AG08395 (cell line): ENCODE measurements around the gene GPR37L1.
A peak's percentile ranks its signal among the peaks of the same experiment; 100 is the strongest.

ENCODE experiments used
- DNase-seq: peaks from one replicate; pipeline ENCODE4 v3.0.0; 2012; ENCODE audit warnings: mixed read lengths, low spot score

Gene GPR37L1, protein sequence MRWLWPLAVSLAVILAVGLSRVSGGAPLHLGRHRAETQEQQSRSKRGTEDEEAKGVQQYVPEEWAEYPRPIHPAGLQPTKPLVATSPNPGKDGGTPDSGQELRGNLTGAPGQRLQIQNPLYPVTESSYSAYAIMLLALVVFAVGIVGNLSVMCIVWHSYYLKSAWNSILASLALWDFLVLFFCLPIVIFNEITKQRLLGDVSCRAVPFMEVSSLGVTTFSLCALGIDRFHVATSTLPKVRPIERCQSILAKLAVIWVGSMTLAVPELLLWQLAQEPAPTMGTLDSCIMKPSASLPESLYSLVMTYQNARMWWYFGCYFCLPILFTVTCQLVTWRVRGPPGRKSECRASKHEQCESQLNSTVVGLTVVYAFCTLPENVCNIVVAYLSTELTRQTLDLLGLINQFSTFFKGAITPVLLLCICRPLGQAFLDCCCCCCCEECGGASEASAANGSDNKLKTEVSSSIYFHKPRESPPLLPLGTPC

DNA sequence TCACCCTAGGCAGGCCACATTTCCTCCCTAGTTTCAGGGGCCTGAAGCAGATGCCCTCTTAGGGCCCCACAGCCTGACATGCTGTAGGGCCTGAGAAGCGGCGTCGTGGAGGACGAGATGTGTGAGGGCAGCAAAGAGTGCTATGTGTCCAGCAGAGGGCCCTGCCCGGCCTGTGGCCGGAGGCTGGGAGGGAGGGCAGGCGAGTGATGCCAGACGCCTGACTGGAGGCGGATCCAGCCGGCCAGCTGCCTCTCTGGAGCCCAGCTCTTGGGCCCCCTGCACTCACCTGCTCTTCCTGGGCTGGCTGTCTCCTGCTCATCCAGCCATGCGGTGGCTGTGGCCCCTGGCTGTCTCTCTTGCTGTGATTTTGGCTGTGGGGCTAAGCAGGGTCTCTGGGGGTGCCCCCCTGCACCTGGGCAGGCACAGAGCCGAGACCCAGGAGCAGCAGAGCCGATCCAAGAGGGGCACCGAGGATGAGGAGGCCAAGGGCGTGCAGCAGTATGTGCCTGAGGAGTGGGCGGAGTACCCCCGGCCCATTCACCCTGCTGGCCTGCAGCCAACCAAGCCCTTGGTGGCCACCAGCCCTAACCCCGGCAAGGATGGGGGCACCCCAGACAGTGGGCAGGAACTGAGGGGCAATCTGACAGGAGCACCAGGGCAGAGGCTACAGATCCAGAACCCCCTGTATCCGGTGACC is at the start of gene GPR37L1:
Gene GPR37L1 (plus strand): TSS at position 279 of the 697 bp plus-strand sequence. CDS start 47 bp downstream, at position 326.
- peak; percentile 76 for DNase-seq

DNA sequence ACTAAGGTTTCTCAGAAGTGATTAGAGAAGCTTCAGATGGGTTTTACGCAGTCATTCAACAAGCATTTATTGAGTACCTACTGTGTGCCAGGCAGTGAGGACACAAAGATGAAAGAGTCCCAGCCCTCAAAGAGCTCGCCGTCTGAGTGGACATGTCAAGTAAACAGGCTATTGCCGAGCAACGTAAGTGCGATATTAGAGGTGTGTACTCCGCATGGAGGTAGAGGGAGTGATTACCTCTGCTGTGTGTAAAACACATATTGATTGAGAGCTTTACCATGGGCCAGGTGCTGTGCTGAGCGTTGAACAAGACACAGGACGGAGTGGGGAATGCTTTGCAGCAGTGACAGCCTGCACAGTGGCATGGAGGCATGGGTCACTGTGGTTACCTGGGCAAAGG is 49.5 kb upstream of the GPR37L1 start:
- no peak for DNase-seq

DNA sequence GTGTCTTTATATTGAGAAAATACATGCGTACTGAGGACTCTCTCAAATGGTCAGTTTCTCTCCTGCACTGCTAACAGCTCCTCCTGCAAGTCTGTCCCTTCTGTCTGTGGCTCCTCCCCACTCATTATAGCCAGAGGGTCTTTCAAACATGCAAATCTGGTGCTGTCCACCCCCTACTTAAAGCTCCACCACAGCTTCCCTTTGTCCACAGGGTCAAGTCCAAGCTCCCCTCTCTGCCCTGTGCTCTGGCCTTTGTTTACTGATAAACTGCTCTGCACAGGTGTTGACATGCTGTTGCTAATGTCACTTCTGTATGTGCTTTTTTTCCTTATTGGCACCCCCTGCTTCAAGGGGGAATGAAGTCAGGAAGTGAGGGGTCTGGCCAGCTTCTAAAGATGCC is 47.7 kb upstream of the GPR37L1 start:
- no peak for DNase-seq

DNA sequence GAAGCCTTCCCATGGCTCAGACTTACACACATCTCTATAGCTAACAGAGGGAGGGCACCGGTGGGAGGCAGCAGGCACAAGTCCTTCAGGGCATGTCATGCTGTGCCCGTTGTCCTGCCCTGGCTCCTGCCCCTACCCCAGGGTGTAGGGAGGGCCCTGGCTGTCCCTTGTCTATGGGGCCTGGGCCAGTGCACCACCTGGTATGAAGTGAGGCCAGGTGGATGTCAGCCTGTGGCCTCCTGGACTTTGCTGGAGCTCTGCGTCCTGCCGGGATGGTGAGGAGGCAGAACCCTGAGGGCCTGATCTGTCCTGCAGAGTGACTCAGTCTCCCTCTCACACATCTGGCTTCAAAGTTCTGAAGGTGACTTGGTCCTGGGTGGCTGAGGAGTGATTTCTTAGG is 47.3 kb upstream of the GPR37L1 start:
- no peak for DNase-seq

DNA sequence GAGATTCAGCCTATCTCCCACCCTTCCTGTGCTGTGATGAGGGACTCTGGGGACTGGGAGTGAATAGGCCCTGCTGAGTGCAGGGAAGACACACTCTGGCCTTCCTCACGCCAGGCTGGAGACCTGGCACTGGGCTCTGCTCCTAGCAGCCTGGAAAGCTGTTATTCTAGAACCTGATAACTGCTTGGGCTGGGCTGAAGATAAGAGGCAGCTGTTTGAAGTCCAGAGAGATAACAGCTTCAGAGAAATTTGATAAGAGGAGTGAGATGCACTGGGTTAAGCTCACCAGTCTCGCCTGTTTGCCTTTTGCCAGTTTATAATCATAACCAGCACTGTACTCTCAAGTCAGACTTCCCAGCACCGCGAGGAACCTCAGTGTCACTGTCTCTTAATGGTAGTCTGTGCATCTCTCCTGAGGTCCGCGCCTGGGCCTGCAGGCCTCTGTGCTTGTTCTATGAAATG is 46.6 kb upstream of the GPR37L1 start:
- DNase-seq = no peak

DNA sequence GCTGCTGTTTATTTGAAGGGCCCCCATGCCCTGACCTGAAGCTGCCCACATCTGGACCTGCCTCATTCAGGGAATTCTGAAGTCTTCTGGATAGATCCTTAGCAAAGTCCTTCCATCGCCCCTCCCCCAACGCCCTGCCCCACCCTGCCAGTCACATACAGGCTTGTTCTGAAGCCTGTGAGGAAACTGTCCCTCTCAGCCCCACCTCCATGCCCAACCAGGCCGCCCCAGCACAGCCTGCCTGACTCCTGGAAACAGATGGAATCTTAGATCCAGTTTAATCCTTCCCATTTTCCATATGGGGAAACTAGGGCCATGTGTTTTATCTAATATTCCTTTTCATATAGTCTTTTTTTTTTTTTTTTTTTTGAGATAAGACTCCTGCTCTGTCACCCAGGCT is 44.5 kb upstream of the GPR37L1 start:
- no peak for DNase-seq

DNA sequence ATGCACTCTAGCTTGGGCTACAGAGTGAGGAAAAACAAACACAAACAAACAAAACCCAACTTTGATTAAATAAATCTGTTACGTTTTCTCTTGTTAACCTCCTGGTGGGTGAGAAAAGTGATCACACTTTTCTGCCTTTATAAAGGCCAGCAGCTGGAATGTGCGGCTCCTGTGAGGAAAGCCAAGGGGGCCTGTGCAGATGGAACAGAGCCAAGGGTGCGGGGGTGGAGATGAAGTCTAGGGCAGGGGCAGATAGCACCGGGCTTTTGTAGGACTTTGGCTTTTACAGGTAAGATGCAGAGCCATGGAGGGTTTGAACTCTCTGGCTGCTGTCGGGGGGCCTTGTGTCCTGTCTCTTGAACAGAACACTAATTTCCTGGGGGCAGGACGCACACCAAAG is 40.7 kb upstream of the GPR37L1 start:
- no peak for DNase-seq

DNA sequence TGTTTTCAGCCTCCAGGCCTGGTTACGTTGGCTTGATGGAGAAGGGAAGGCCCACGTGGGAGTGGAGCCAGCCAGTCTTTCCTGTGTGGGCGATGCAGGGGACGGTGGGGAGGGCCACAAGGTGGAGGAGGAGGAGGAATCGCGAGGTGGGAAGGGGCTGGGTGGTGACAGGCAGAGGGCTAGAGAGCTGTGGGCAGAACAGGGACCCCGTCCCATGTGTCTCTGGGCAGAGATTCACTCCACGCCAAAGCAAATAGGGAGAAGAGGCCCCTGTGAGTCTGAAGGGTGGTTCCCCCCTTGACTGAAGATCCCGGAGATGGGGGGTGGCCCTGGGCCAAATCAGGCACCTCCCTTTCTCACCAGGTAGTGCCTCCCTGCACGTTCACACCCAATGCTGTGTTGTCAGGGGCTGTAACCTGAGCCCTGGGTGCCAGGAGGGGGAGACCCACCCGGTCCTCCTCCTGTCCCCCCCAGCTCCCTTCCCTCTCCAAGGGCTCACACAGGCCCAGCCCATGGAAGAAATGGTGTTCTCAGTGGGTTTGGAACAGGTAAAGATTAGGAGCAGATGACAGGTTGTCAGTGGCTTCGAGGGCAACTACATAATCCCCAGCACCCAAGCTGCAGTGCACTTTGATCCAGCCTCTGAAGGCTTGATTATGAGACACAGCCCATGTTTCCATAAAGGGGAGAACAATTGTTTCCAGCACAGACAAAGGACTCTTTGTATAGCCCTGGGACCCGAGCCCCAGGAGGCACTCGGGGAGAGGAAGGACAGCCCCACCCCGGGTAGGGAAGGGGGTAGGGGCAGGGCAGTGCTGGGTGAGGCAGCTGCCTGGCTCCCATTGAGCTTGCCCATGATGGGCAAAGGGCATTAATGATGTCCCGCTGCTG is 37.7 kb upstream of the GPR37L1 start:
- no peak for DNase-seq

DNA sequence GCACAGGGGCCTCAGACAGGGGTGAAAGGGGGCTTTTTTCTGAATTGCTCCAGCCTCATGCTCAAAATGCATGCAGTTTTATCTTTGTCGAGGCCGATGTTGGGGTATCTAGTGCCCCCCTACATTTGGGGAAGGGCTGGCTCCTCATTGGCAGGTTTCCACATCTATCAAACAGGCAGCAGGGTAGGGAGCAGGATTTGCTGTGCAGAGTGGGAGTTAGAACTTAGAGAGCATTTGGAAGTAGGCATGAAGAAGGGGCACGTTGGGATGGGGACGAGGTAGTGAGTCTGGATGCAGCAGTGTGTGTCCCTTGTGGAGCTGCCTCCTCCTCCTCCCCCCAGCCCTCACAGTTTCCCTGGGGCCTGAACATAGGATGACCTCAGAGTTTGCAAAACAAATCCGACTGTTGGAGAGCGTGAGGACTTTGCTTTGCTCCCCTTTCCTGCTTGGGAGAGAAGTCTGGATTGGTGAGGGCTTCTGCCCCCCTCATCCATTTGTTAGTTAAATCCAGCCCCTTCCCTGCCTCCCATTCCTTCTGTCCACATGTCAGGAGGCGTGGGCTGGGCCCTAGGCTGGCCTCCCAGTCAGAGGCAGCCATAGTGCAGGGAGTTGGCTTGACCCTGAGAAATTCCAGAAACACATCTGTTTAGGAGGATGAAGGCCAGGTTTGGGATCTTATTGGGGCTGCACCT is 36.9 kb upstream of the GPR37L1 start:
- no peak for DNase-seq

DNA sequence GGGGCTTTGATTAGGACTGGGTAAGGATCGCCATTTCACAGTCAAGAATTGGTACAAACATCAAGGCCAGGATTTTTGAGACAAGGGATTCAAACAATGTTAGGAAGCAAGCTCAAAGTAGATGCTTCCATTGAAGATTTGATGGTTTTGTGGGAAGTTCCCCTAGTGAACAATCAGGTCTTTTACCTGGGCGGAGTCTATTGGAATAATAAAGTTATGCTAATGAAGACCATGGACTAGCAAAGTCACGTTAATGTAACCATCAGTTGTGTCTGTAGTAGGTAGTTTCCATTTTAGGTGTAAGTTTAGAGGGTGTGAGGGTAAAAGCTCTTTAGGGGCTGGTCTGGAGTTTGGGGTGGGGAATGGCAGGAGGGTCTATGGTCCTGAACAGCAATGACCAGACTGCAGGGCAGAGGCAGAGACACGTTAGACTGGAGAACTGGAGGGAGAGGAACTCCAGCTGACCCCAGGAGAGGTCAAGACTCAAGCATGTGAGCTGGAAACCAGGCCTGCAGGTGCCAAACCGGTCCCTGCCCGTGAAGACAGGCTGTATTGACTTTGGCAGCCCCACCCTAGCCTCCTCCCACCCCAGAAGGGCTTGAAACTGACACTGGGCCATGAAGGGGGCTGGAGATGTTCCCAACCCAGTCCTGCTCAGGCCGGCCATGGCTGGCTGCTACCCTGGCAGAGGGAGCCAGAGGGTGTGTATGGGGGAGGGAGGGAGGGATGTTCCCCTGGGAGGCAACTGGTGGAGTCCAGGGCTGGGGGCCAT is 36.0 kb upstream of the GPR37L1 start:
- no peak for DNase-seq

DNA sequence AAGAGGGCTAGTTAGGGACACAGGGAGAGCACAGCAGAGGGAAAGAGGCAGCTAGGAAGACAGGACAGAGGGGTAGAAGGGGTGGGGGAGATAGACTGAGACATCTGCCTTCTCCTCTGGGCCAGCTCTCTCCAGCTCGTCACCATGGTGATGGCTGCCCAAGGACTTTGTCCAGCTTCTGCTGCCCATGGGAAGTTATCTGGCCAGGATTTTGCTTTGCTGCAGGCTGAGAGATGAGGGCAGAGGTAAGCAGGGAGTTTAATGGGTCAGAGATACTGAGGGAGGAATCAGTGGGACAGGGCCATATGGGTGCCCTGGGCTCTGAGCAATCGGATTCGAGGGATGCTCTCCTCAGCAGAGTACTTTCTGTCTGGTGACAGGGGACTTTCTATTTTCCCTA is 34.5 kb upstream of the GPR37L1 start:
- DNase-seq = no peak

DNA sequence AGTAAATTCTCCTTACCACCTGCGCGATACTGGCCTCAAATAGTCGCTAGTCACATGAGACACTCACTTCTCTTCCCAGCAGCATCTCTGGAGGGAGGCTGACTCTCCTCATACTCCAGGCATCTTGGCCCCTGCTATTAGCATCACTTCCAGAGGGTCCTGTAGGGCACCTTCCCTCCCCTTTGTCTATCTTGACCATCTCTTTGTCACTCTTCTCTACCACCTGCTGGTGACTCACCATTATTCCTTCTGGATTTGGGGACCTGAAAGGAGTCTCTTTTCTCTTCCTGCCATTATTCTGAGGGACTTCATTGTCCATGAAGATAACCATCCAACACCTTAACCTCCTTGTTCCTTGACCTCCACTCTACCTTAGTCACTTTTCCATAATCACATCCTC is 31.7 kb upstream of the GPR37L1 start:
- DNase-seq = no peak

DNA sequence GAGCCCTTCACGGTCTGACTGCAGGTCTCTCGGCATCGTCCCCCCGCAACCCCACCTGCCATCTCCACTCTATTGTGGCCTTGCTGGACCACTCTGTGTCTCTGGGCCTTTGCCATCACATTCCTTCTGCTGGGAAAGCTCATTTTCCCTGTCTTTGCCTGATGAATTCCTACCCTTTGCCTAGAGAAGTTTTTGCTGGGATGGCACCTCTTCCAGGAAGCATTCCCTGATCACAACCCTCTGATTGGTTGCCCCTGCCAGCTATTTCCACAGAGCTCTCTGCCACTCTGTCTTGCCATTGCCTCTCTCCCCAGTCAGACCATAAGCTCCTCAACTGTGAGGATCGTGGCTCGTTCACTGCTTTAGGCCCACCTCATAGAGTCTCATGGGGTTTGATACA is 28.9 kb upstream of the GPR37L1 start:
- DNase-seq = no peak

DNA sequence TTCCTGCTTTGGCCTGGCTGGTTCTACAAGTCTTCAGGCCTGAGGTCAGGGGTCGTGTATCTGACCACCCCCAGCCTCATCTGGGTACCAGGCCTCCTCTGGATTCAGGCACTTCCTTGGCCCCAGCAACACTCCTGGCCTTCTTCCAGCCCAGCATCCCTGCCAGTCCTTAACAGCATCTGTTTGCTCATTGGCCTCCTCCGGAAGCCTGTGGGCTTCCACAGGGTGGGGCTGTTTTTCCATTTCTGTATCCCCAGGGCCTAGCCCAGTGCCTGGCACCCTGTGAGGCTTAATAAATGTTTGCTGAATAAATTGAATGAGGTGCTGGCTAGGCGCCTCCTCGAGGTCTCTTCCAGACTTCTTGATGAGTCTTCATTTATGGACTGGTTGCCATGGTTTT is 21.5 kb upstream of the GPR37L1 start:
- DNase-seq = no peak

DNA sequence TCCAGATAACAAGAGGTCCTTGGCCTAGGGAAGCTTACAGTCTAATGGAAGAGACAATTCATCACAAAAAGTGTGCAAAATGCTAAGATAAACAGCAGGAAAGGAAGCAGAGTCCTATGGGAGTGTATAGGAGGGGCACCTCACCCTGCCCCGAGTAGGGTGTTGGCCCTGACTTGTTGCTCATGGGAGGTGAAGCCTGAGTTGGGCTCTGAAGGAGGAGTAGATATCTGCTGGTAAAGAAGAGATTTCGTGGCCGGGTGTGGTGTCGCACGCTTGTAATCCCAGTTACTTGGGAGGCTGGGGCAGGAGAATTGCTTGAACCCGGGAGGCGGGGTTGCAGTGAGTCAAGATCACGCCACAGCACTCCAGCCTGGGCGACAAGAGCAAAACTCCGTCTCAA is 18.6 kb upstream of the GPR37L1 start:
- no peak for DNase-seq

DNA sequence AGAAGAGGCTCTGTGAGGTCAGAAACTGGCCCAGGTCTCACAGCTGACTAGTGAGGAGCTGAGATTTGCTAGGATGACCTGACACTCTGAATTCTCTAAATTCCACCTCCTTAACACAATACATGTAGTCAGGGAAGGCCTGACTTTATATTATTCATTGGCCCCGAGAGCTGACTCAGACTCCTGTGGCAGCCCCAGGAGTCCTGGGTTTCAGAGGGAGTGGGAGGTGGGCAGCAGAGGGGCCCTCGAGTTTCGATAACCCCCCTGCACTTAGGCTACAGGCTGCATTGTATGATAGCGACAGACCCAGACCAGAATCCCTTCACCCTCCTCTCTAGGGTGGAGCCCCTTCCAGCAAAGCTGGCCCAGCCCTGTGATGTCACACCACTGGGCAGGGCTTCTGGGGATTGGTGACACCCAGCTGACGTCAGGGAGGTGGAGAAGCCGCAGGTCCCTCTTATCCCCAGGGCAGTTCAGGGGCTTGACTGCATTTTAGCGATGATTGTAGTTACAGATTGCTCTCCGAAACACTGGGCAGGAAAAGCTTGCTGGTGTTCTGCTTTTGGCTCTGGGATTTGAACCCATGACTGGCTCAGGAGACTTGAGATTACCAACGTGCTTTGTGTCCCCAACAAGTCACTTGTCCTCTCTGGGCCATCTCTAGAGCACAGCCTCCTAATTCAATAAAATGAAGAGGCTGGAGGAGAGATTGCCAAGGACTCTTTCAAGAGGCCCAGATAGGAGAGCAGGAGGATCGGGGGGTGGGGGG is 17.0 kb upstream of the GPR37L1 start:
- DNase-seq = peak; percentile 47

DNA sequence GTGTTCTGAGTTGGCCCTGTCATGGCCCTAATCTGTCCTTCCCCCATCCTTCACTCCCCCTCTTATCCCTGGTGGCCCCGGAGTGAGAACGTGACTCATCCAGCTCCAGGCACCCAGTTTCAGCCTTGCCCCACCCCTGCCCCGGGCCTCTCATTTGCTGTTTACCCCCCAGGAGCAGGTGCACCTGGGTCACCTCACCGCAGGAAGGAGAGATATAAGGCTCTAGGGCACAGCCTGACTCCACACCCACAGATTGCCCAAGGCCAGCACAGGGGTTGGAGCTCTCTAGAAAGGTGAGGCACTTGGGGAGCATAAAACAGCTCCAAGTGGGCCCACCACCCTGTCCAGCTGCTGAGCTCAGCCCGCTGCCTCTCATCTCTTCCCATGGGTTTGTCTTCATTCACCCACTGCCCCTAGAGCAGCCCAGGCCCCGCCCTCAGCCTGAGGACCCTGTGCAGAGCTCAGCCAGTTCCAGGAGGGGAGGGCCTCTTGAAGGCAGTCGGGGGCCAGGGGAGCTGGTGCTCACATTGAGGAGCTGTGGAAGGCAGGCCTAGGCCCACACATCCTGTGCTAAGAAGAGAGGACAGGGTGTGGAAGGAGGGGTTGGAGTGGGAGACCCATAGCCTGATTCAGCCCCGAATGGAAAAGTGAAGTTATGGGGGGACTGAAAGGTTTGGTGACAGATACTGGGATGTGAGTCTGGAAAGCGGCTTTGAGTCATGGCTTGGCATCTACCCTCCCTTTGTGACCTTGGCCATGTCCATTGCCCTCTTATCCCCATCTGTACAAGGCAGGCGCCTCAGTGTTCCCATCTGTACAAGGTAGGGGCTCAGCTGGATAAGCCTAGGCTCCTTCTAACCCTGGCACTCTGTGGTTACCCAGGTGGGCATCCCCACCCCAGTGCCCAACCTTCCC is 16.1 kb upstream of the GPR37L1 start:
- no peak for DNase-seq

DNA sequence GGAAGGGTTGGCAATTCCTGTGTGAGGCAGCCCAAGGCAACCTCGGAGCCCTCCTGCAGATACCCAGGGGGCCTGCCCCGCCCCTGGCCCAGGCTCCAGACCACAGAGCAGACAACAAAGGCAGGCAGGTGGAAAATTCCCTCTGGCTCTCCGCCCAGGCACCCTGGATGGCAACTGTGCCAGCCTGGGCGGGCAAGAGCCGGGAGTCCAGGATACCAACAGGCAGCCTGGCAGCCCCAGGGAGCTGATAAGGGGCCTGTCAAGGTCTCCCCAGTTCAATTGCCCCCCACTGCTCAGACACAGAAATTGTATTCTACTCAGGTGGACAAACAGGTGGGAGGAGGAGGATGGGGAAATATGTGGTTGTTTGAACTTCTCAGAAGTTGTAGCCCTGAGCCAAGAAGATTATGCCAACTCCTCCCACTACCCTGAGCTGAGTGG is 15.4 kb upstream of the GPR37L1 start:
- DNase-seq = no peak
